CD4-positive, alpha-beta T cell treated with Interleukin-15 for 4 hours (primary cell): ENCODE data around the gene OPN1MW.
A peak's percentile ranks its signal among the peaks of the same experiment; 100 is the strongest.
"Not testable (repeated sequence)": the region's sequence is repeated elsewhere in the genome, so short reads cannot be mapped to it uniquely, and the experiment has no call there.

Experiments used
- DNase-seq: peaks from one replicate; pipeline ENCODE4 v3.0.0-alpha.2; 2020; ENCODE audit warnings: low spot score

Gene OPN1MW

DNA sequence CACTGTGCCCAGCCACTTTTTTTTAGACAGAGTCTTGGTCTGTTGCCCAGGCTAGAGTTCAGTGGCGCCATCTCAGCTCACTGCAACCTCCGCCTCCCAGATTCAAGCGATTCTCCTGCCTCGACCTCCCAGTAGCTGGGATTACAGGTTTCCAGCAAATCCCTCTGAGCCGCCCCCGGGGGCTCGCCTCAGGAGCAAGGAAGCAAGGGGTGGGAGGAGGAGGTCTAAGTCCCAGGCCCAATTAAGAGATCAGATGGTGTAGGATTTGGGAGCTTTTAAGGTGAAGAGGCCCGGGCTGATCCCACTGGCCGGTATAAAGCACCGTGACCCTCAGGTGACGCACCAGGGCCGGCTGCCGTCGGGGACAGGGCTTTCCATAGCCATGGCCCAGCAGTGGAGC is at the start of gene OPN1MW:
TSS of gene OPN1MW (plus strand) at position 301 of the 400 bp plus-strand sequence. CDS start at position 383, 82 bp downstream.
- not testable (repeated sequence) for DNase-seq

DNA sequence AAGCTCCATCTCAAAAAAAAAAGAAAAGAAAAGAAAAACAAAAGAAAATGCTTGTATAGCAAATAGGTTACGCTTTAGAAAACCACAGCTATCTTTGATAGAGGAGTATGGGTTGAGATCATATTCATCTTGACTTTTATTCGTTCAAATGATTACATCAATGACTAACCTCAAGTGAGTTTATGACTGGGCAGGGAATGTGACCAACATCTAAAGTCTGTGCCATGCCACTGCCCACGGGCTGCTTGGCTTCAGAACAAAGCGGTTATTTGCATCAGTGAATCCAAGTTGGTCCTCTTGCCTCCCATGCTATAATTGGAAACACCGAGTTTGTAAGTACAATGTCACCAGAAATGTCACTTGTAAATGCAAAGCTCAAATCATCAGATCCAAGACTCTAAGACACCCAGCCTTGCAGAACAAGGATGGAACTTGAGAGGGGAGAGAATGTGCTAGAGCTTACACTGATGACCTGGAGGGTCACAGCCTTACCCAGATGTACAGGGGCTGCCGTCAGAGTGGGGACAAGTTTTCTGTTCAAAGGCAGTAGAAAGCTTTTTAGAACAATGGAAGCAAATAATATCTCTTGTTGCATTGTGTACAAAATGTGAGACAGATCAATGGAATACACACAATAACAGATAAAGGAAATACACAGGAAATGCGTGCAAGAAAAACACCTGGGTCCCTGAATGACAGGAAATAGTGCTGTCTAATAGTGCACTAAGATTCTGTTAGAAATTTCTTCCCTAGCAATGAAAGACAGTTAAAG is 46.8 kb upstream of the OPN1MW start:
- peak; percentile 28 for DNase-seq

- peak; percentile 58 for DNase-seq
Measured at GRCh38 chrX:154136627-154137161, 45.7 kb upstream of the OPN1MW start.

GRCh38 chrX:154138857-154139256 is 43.5 kb upstream of the OPN1MW start:
- DNase-seq = no peak

DNA sequence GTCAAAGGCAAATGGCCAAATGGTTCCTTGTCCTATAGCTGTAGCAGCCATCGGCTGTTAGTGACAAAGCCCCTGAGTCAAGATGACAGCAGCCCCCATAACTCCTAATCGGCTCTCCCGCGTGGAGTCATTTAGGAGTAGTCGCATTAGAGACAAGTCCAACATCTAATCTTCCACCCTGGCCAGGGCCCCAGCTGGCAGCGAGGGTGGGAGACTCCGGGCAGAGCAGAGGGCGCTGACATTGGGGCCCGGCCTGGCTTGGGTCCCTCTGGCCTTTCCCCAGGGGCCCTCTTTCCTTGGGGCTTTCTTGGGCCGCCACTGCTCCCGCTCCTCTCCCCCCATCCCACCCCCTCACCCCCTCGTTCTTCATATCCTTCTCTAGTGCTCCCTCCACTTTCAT is 42.2 kb upstream of the OPN1MW start:
- no peak for DNase-seq

DNA sequence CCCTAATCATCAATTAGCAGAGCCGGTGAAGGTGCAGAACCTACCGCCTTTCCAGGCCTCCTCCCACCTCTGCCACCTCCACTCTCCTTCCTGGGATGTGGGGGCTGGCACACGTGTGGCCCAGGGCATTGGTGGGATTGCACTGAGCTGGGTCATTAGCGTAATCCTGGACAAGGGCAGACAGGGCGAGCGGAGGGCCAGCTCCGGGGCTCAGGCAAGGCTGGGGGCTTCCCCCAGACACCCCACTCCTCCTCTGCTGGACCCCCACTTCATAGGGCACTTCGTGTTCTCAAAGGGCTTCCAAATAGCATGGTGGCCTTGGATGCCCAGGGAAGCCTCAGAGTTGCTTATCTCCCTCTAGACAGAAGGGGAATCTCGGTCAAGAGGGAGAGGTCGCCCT is 41.7 kb upstream of the OPN1MW start:
- DNase-seq = no peak

GRCh38 chrX:154142386-154142785 is 40.0 kb upstream of the OPN1MW start:
- DNase-seq = no peak

GRCh38 chrX:154142950-154143745 is 39.2 kb upstream of the OPN1MW start:
- no peak for DNase-seq

- not testable (repeated sequence) for DNase-seq
Measured at GRCh38 chrX:154144010-154144409, 38.4 kb upstream of the OPN1MW start, which contains the start of gene OPN1LW. TSS of gene OPN1LW (plus strand) at chrX:154144243. CDS start at chrX:154144284, 41 bp downstream.

- DNase-seq = not testable (repeated sequence)
Measured at GRCh38 chrX:154151030-154151429, 31.4 kb upstream of the OPN1MW start.

DNA sequence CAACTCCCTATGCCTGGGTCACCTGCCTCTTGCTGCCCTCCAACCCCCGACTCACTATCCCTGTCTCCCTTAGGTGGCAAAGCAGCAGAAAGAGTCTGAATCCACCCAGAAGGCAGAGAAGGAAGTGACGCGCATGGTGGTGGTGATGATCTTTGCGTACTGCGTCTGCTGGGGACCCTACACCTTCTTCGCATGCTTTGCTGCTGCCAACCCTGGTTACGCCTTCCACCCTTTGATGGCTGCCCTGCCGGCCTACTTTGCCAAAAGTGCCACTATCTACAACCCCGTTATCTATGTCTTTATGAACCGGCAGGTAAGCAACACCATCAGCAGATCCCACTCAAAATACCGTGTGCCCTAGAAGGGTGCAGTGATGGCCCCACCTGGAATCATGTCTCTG is 26.2 kb upstream of the OPN1MW start:
- not testable (repeated sequence) for DNase-seq

GRCh38 chrX:154157207-154157606 is 25.2 kb upstream of the OPN1MW start:
- DNase-seq = not testable (repeated sequence)

GRCh38 chrX:154159345-154159744 is 23.1 kb upstream of the OPN1MW start:
- not testable (repeated sequence) for DNase-seq

DNA sequence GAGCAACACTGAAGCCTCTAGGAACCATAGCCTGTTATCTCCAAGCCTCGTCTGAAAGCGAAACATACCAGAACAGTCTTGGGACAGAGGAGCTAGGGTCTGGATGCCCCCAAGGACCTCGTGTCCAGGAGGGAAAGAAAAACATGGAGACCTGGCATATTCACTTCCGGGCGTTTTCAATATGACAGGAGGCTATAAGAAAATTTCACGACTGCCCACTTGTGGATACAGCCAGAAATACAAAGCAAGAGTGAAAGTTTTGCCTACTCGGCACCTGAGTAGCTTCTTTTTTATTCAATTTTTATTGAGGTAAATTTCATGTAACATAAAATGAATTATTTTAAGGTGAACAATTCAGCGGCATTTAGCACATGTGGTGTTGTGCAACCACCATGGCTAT is 17.5 kb upstream of the OPN1MW start:
- DNase-seq = not testable (repeated sequence)

DNA sequence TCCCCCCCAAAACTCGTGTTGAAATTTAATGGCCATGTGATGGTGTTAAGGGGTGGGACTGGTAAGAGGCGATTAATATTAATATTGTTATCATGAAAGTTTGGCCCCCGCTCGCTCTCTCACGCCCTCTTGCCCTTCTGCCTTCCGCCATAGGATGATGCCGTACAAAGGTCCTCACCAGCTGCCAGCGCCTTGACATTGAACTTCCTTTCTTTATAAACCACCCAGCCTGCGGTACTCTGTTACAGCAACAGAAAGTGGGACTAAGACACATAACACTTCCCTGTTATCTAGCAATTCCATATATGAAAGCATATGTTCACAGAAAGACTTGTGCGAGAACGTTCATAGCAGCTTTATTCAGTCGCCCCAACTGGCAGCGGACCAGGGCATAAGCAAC is 14.0 kb upstream of the OPN1MW start:
- not testable (repeated sequence) for DNase-seq

DNA sequence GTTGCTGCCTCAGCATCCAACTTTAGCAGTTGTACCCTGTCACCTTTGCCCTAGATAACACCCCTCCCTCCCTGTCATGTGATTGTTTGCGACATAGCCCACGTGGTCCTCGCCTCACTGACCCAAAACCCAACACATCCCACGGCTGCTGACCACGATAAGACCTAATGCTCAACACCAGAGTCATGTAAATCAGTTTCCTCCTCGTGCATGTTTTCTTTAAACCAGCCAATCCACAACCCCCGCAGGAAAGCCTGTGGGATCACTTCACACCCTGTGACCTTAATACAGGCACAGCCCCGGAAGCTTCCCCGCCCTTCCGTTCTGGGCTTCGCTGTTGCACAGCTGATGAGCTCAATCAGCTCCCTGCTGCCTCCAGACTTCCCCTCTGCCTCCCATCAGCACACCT is 9.9 kb upstream of the OPN1MW start:
- not testable (repeated sequence) for DNase-seq

DNA sequence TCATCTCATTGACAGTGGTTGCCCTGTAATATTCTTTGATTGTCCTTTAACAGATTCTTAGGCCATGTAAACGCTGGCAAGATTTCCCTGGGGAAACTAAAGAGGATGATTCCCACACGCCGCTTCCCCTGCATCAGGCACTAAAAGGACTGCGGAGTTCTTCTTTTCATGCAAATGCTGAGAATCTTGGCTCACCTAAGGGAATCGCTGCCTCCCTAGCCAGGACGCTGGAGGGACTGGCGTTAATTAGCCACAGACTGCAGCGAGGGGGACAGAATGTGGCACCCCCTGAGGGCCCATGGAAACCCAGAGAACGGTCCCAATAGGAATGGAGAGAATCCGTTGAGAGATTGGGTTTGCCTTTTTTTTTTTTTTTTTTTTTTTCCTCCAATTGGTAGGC is 8.0 kb upstream of the OPN1MW start:
- DNase-seq = not testable (repeated sequence)

DNA sequence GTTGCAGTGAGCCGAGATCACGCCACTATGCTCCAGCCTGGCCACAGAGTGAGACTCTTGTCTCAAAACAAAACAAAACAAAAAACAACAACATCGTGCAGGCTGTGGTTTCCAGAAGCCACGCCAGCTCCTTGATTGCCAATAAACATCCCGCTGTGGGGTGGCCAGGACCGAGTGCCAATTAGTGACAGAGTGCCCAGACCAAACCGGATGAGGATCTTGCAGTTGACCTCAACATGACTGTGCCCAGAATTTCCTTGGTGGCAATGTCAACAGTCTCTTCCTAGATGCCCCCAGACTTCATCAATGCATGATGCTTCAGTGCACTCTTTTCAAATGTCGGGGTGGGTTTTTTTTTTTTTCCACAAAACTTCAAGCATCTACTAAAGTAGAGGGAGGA is 1.4 kb downstream of the OPN1MW start:
- DNase-seq = not testable (repeated sequence)

- DNase-seq = not testable (repeated sequence)
Measured at GRCh38 chrX:154192846-154193245, 10.4 kb downstream of the OPN1MW start.

DNA sequence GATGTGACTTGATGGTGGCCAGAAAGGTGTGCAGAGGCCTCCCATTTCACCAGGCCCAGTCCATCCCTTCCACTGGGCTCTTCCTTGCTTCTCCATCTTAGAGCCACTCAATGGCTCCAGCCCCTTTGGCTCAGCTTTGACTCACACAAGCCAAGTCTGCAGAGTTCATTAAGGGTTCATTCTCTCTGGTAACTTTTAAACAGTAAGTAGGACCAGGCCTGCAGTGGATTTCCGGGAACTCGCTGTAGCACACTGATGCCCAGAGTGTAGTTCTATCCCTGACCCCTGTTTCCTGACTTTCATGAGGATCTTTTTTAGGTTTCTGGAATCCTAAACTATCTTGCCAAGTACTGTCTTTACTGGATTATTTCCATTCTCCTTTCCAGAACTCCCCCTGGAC is 11.9 kb downstream of the OPN1MW start:
- DNase-seq = not testable (repeated sequence)

DNA sequence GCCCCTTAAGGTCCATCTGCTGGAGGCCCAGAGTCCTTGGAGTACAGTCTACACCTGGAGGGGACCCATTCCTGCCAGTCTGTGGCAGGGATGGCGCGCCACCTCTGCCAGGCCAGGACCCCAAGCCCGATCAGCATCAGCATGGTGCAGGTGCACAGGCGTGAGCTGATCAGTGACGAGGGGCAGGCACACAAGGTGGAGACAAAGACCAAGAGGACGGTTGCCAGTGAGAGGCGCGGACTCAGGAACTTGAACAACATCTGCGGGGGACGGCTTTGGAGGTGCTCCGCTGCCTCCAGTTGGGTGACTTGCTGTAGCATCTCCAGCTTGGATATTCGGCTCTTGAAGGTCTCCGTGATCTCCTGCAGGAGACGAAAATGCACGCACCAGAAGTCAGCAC is 14.1 kb downstream of the OPN1MW start:
- not testable (repeated sequence) for DNase-seq

GRCh38 chrX:154209670-154210418 is 27.4 kb downstream of the OPN1MW start:
- not testable (repeated sequence) for DNase-seq
